NOMO-1 treated with dmso at 0.1 percent for 144 hours (cell line): Measurements from ENCODE around the gene C3orf18.

Experiments used
- DNase-seq: peaks from one replicate; lab custom pipeline; 2025; ENCODE audit not compliant: unreplicated experiment; lab: John Stamatoyannopoulos, UW

Gene C3orf18

GRCh38 chr3:50551681-50552435, 15.7 kb downstream of the C3orf18 start:
- no peak for DNase-seq

DNA sequence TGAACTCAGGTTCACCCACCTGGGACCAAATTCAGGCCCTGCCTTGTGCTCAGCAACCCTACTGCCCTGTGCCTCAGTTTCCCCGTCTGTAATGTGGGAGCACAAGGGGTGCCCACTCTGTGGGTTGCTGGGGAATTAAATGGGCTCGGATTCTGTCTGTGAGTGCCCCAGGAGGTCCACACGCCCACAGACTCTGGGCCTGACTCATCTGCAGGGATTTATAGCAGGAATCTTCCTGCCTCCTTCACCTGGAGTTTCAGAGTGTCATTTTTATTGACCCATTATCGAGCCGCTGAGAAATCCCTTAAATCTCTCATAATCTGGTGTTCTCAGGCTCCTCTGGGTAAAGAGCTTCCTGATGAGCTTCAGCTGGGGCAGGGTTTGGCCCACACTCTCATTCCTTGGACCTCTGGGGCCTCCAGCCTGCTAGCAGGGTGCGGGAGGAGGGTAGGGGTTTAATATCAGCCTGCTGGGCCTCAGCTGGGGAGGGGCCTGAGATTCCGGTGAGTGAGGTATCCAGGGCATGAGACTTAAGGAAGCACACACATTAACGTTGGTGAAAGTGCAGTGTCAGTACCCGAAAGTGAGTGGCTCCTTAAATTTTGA, 16.4 kb downstream of the C3orf18 start:
- no peak for DNase-seq

- no peak for DNase-seq
Observed at GRCh38 chr3:50550079-50550736, 17.3 kb downstream of the C3orf18 start.

GRCh38 chr3:50549226-50549625, 18.3 kb downstream of the C3orf18 start:
- DNase-seq, result no peak

GRCh38 chr3:50545781-50546180, 21.8 kb downstream of the C3orf18 start:
- no peak for DNase-seq

- no peak for DNase-seq
Observed at GRCh38 chr3:50542177-50543034, 25.1 kb downstream of the C3orf18 start.

GRCh38 chr3:50539356-50540286, 27.9 kb downstream of the C3orf18 start:
- no peak for DNase-seq

DNA sequence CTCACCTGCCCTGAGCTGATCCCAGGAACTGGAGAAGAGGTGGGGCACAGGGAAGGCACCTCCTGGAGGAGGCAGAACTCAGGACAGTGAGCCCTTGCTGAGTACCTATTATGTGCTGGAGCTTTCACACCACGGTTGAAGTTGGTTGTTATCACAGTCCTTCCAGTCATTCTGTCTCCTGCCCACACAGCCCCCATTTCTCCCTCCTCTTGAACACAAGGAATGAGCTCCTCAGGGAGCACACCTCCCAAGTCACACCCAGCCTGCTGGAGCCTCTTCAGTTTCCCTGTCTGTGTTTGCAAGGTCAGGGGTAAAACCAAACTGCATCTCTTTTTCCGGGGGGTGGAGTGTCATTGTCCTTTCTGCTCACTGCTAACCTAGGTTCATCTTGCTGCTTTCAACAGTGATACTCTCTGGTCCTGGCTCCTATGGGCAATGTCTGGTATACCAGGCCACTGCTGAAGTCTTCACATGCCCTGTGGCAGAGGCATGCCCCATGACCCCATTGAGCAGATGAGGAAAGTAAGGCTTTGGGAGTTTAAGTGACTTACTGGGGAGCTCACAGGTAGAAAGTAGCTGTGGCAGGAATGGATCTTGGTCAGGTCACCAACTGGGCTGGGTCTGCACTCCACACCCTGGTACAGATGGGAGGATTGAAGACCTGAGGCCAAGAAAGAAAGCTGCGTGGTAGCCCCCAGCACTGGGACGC, 30.0 kb downstream of the C3orf18 start:
- DNase-seq, result no peak

- DNase-seq, result no peak
Observed at GRCh38 chr3:50536471-50537180, 30.9 kb downstream of the C3orf18 start.

DNA sequence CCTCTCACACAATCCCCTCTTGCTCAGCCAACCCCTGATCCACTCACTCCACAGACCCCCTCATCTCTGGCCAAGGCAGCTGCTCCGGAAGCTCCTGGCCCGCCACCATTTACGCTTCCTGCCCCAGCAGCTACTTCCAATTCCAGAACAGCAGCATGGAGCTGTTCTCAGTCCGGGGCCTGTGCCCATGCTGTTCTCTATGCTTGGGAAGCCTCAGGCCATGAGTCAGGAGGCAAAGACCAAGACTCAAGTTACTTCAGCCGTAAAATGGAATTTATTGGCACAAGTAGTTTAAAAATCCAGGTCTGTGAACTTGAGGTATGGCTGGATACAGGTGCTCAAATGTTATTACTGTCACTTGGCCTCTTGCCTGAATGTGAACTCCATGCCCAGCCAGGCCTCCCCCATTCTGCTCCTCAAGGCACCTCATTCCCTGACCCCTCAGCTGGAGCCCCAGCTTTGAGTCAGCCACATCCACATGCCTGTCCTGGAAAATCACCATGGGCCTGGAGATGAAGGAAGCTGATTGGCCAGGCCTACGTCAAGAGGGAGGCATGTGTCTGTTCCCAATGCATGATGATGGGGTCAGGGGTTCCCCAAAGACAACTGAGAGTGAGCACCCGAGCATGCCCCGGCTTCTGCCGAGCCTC, 32.7 kb downstream of the C3orf18 start:
- no peak for DNase-seq

DNA sequence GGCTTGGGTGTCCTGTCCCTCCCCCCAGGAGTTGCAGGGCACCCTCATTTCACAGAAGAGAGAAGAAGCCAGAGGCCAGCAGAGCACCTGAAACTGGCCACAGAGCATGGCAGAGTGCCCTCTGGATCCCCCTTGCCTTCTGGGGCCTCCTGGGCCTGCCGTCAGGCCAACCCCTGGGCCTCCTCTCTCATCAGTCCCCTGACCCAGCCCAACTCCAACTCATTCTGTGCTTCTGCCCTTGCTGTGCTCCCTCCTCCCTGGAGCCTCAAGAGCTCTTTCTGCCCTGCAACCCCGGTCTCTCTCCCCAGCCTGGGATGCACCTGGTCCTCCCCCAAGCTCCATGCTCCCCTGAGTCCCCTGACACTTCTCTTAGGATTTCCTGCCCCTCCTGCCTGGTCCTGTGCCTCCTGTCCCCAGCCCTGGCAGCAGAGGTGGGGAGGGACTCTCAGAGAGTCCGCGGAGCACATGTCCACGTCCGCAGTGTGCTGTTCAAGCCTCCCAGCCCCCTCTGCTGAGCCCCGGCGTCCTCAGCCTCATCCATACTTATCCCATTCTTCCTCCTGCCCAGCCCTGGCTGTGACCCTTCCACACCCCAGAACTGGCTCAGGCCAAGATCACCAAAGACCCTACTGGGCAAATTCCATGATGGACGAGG, 33.6 kb downstream of the C3orf18 start:
- DNase-seq, result no peak

- DNase-seq, result no peak
Observed at GRCh38 chr3:50533316-50533715, 34.2 kb downstream of the C3orf18 start.

DNA sequence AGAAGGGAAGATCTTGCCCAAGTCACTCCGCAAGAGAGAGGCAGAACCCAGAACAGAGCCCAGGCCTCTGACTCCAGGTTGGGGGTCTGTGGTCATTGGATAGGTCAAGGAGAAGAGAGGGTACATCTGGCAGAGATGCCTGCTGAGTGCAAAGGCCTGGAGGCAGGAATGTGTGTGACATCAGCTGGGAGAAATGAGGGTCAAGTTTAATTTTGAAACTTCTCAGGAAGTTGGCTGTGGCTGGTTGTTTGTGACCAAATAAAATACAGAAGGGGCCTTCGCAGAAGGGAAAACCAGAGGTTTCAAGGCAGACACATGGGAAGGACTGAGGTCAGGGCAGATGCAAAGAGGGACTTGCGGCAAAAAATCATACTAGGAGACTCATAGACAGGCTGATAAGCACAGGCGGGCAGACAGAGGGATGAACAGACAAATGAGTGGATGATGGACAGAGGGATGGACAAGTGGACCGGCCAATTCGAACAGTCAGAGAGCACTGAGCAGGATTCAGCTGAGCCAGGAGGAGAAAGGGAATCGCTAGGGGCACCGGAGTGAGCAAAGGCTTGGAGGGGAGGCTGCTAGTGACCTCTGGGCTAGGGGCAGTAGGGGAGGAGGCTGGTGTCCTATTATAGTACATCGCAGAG, 35.4 kb downstream of the C3orf18 start:
- no peak for DNase-seq

- DNase-seq, result no peak
Observed at GRCh38 chr3:50531201-50531600, 36.3 kb downstream of the C3orf18 start.

GRCh38 chr3:50530001-50530970, 37.3 kb downstream of the C3orf18 start:
- DNase-seq, result no peak

DNA sequence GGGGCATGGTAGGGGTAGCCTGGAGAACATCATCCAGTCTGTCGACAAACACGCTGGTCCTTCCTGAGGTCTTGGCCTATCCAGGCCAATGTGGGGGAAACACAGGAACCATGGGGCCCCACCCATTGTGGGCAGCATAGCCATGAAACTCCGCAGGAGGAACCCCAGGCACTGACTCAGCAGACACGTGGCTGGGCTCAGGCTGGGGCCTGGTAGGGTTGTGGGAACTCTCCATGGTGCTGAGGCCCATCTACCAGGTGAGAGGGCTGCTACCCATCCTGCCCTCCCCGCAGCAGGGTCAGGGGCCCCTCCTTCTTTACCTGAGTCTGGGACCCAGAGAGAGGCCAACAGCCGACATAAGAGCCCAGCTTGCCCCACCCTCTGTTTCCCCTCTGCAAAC, 41.6 kb downstream of the C3orf18 start:
- peak; percentile 67 for DNase-seq
